Measurements from ENCODE around the gene HTRA2.

Gene HTRA2

DNA sequence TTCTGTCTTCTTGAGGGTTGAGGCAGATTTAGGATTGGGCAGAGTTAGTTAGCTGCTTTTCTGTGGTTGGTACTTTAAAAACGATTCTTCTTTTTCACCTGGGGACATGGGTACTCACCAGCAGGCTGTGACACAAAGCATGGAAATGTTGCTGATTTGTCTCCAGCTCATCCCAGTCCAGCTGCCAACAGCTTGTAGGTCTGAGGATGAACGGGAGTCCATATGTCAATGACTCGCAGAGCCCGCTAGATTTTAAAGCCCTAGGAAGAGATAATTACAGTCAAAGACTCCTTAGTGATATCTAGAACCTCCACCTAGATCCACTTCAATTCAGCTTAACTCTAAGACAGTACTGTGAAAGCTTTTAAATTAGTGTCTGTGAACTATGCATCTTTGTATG, 45.6 kb downstream of the HTRA2 start:
- H3K23ac ChIP-seq (ENCODE audit: low read depth, low read length, poor library complexity), result no peak overlapping the region

DNA sequence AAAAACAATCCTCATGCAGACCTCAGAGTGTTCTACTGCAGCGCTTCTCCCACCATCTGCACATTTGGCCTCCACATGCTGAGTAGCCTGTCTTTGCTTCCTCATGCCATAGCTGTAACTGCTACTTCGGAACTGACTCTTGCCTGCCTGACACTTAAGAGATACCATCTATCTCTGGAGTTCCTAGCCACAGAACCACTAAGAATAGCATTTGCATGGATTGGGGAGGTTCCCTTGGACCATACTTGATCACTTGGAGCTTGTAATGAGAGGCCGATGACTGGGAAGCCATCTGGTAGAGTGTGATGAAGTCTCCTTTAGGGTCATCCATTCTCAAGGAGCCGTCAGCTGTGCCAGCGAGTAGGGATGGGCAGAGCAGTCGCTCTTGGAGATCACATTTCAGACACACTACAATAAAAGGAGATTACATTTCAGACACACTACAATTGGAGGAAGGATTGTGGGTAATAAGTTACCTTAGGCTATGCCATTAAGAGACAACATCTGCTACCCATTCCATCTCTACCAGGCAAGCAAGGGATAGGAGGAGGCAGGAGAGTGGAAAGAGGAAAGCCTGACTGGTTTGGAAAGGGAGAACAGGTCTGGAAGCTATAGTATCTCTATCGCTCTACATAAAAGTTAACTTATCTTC, 46.6 kb downstream of the HTRA2 start:
- Histone ChIP-seq H3K79me1 (ENCODE audit: low read depth, low read length) (no peaks in the 10 kb centered on the region), H3K4me1 (ENCODE audit: control insufficient read depth in 2 of 2, insufficient read depth in 1 of 2, low read depth in 1 of 2, low read length in 2 of 2) (no peaks in the 10 kb centered on the region), H3K4me3 (ENCODE audit: low read length in 2 of 2) (no peak overlapping the region), H2AFZ (ENCODE audit: low read length) (no peak overlapping the region), H3K36me3 (replicated peaks in 1 of 2; ENCODE audit: control insufficient read depth in 2 of 2, insufficient read depth in 2 of 2, low read length in 2 of 2) (no peaks in the 10 kb centered on the region), H3K9ac (ENCODE audit: low read depth, low read length, poor library complexity) (no peak overlapping the region), H3K9me3 (replicated peaks in 1 of 2; ENCODE audit: control insufficient read depth in 2 of 2, insufficient read depth in 1 of 2, low read depth in 1 of 2, low read length in 2 of 2) (no peaks in the 10 kb centered on the region), H2BK12ac (ENCODE audit: low read length) (no peak overlapping the region), H3K27ac (replicated peaks; ENCODE audit: low read length) (no peak overlapping the region), H2BK5ac (ENCODE audit: low read length) (no peak overlapping the region), H2AK5ac (ENCODE audit: low read depth, low read length) (no peak overlapping the region), H3K27me3 (ENCODE audit: control insufficient read depth in 3 of 3, insufficient read depth in 3 of 3, low read depth in 1 of 3, low read length in 3 of 3) (peaks cover 0 to 43% (median 0%) of the 10 kb centered on the region in 3 experiments), H2BK15ac (ENCODE audit: low read length) (no peak overlapping the region), H4K91ac (ENCODE audit: low read depth, low read length, poor library complexity) (no peak overlapping the region), H2BK120ac (ENCODE audit: low read depth, low read length) (no peak overlapping the region), H3K4ac (ENCODE audit: low read length) (no peak overlapping the region), H3K14ac (ENCODE audit: low read length) (no peak overlapping the region), H3K4me2 (ENCODE audit: insufficient read depth, low read length, poor library complexity, severe bottlenecking) (no peak overlapping the region), H4K8ac (ENCODE audit: low read depth, low read length) (no peak overlapping the region), H3K23ac (ENCODE audit: low read depth, low read length, poor library complexity) (no peak overlapping the region), H3K18ac (ENCODE audit: low read length) (no peak overlapping the region)
- WGBS, 2 donors (ENCODE audit: extremely low coverage in 2 of 2, insufficient read length in 2 of 2, insufficient replicate concordance in 1 of 2), result no CpG with 5 or more reads among the region's 7 CpGs
- no peak for DNase-seq (ENCODE audit: low spot score)

More for the DNA sequence above, 45.6 kb downstream of the HTRA2 start:
- Histone ChIP-seq H3K4me1 (ENCODE audit: control insufficient read depth in 2 of 2, insufficient read depth in 1 of 2, low read depth in 1 of 2, low read length in 2 of 2) (no peaks in the 10 kb centered on the region), H2BK120ac (ENCODE audit: low read depth, low read length) (no peak overlapping the region), H3K4me3 (ENCODE audit: low read length in 2 of 2) (no peak overlapping the region), H3K14ac (ENCODE audit: low read length) (no peak overlapping the region), H2AK5ac (ENCODE audit: low read depth, low read length) (no peak overlapping the region), H3K9me3 (replicated peaks in 1 of 2; ENCODE audit: control insufficient read depth in 2 of 2, insufficient read depth in 1 of 2, low read depth in 1 of 2, low read length in 2 of 2) (no peaks in the 10 kb centered on the region), H4K8ac (ENCODE audit: low read depth, low read length) (no peak overlapping the region), H3K4ac (ENCODE audit: low read length) (no peak overlapping the region), H3K9ac (ENCODE audit: low read depth, low read length, poor library complexity) (no peak overlapping the region), H4K91ac (ENCODE audit: low read depth, low read length, poor library complexity) (no peak overlapping the region), H3K27me3 (ENCODE audit: control insufficient read depth in 3 of 3, insufficient read depth in 3 of 3, low read depth in 1 of 3, low read length in 3 of 3) (peaks cover 0 to 43% (median 0%) of the 10 kb centered on the region in 3 experiments), H2BK15ac (ENCODE audit: low read length) (no peak overlapping the region), H3K27ac (replicated peaks; ENCODE audit: low read length) (no peak overlapping the region), H2BK5ac (ENCODE audit: low read length) (no peak overlapping the region), H3K36me3 (replicated peaks in 1 of 2; ENCODE audit: control insufficient read depth in 2 of 2, insufficient read depth in 2 of 2, low read length in 2 of 2) (no peaks in the 10 kb centered on the region), H3K4me2 (ENCODE audit: insufficient read depth, low read length, poor library complexity, severe bottlenecking) (no peak overlapping the region), H3K79me1 (ENCODE audit: low read depth, low read length) (no peaks in the 10 kb centered on the region), H3K18ac (ENCODE audit: low read length) (no peak overlapping the region), H2BK12ac (ENCODE audit: low read length) (no peak overlapping the region), H2AFZ (ENCODE audit: low read length) (no peak overlapping the region)
- WGBS, 2 donors (ENCODE audit: extremely low coverage in 2 of 2, insufficient read length in 2 of 2, insufficient replicate concordance in 1 of 2), result no CpG with 5 or more reads among the region's 4 CpGs
- DNase-seq (ENCODE audit: low spot score), result no peak

DNA sequence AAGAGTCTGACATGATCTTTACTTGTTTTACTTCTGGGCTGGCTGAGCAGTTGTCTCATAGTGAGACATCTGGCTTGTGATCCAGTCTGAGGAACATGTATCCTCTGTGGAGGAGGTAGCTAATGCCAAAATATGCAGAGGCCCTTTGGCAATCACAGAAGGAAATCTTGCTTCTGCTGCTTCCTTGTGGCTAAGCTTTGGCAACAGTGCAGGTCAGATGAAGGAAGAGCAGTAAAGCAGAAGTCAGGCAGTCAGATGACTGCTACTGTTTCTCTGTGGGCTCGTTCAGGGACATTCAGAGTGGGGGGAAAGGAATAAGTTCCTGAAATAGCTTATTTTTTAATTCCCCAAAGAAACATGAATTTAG, 47.1 kb downstream of the HTRA2 start:
- Histone ChIP-seq H4K91ac (ENCODE audit: low read depth, low read length, poor library complexity) (no peak overlapping the region), H3K14ac (ENCODE audit: low read length) (no peak overlapping the region), H2AK5ac (ENCODE audit: low read depth, low read length) (no peak overlapping the region), H3K4me1 (ENCODE audit: control insufficient read depth in 2 of 2, insufficient read depth in 1 of 2, low read depth in 1 of 2, low read length in 2 of 2) (no peaks in the 10 kb centered on the region), H2BK5ac (ENCODE audit: low read length) (no peak overlapping the region), H2BK12ac (ENCODE audit: low read length) (no peak overlapping the region), H4K8ac (ENCODE audit: low read depth, low read length) (no peak overlapping the region), H3K23ac (ENCODE audit: low read depth, low read length, poor library complexity) (no peak overlapping the region), H3K79me1 (ENCODE audit: low read depth, low read length) (no peaks in the 10 kb centered on the region), H3K4ac (ENCODE audit: low read length) (no peak overlapping the region), H2BK120ac (ENCODE audit: low read depth, low read length) (no peak overlapping the region), H3K27me3 (ENCODE audit: control insufficient read depth in 3 of 3, insufficient read depth in 3 of 3, low read depth in 1 of 3, low read length in 3 of 3) (peaks cover 0 to 45% (median 0%) of the 10 kb centered on the region in 3 experiments), H3K36me3 (replicated peaks in 1 of 2; ENCODE audit: control insufficient read depth in 2 of 2, insufficient read depth in 2 of 2, low read length in 2 of 2) (no peaks in the 10 kb centered on the region), H3K18ac (ENCODE audit: low read length) (no peak overlapping the region), H3K27ac (replicated peaks; ENCODE audit: low read length) (no peak overlapping the region), H3K4me3 (ENCODE audit: low read length in 2 of 2) (no peak overlapping the region), H3K9ac (ENCODE audit: low read depth, low read length, poor library complexity) (no peak overlapping the region), H3K4me2 (ENCODE audit: insufficient read depth, low read length, poor library complexity, severe bottlenecking) (no peak overlapping the region), H3K9me3 (replicated peaks in 1 of 2; ENCODE audit: control insufficient read depth in 2 of 2, insufficient read depth in 1 of 2, low read depth in 1 of 2, low read length in 2 of 2) (no peaks in the 10 kb centered on the region), H2AFZ (ENCODE audit: low read length) (peak overlapping the region; percentile 78), H2BK15ac (ENCODE audit: low read length) (no peak overlapping the region)
- no peak for DNase-seq (ENCODE audit: low spot score)
- WGBS, 2 donors (ENCODE audit: extremely low coverage in 2 of 2, insufficient read length in 2 of 2, insufficient replicate concordance in 1 of 2), result no CpG with 5 or more reads among the region's 1 CpG

DNA sequence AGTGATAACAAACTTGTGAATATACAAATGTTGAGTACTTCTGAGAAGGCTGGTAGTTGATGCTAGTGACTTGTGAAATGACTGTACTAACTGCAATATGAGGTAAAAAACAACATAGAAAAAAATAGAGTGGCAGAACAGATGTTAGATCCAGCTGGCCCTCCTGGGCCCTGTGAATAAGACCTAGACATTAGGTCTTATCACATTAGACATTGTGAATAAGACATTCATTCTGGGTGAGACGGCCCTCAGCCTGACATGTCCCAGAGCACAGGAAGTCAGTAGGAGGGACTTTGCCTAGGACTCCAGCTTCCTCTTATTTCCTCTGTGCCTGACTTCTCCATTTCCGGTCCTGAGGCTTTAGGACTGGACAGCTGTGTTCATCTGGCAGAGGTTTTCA, 47.7 kb downstream of the HTRA2 start:
- H3K4me1 ChIP-seq (ENCODE audit: control insufficient read depth in 2 of 2, insufficient read depth in 1 of 2, low read depth in 1 of 2, low read length in 2 of 2), result no peaks in the 10 kb centered on the region
- H3K27ac ChIP-seq (replicated peaks; ENCODE audit: low read length), result no peak overlapping the region
- no peak overlapping the region for H3K4me3 ChIP-seq (ENCODE audit: low read length in 2 of 2)
- H3K79me1 ChIP-seq (ENCODE audit: low read depth, low read length), result no peaks in the 10 kb centered on the region
- H3K18ac ChIP-seq (ENCODE audit: low read length), result no peak overlapping the region
- no peak overlapping the region for H2BK5ac ChIP-seq (ENCODE audit: low read length)
- WGBS, 2 donors (ENCODE audit: extremely low coverage in 2 of 2, insufficient read length in 2 of 2, insufficient replicate concordance in 1 of 2), result no CpG with 5 or more reads among the region's 2 CpGs
- H2BK120ac ChIP-seq (ENCODE audit: low read depth, low read length), result no peak overlapping the region
- no peak overlapping the region for H4K8ac ChIP-seq (ENCODE audit: low read depth, low read length)
- H3K9me3 ChIP-seq (replicated peaks in 1 of 2; ENCODE audit: control insufficient read depth in 2 of 2, insufficient read depth in 1 of 2, low read depth in 1 of 2, low read length in 2 of 2), result no peaks in the 10 kb centered on the region
- H4K91ac ChIP-seq (ENCODE audit: low read depth, low read length, poor library complexity), result no peak overlapping the region
- peak overlapping the region; percentile 78 for H2AFZ ChIP-seq (ENCODE audit: low read length)
- no peak overlapping the region for H3K14ac ChIP-seq (ENCODE audit: low read length)
- H2BK12ac ChIP-seq (ENCODE audit: low read length), result no peak overlapping the region
- peaks cover 0 to 45% (median 0%) of the 10 kb centered on the region in 3 experiments for H3K27me3 ChIP-seq (ENCODE audit: control insufficient read depth in 3 of 3, insufficient read depth in 3 of 3, low read depth in 1 of 3, low read length in 3 of 3)
- H3K9ac ChIP-seq (ENCODE audit: low read depth, low read length, poor library complexity), result no peak overlapping the region
- no peak overlapping the region for H2BK15ac ChIP-seq (ENCODE audit: low read length)
- H3K4me2 ChIP-seq (ENCODE audit: insufficient read depth, low read length, poor library complexity, severe bottlenecking), result no peak overlapping the region
- H3K4ac ChIP-seq (ENCODE audit: low read length), result no peak overlapping the region
- no peak overlapping the region for H2AK5ac ChIP-seq (ENCODE audit: low read depth, low read length)
- no peak for DNase-seq (ENCODE audit: low spot score)
- no peaks in the 10 kb centered on the region for H3K36me3 ChIP-seq (replicated peaks in 1 of 2; ENCODE audit: control insufficient read depth in 2 of 2, insufficient read depth in 2 of 2, low read length in 2 of 2)
- H3K23ac ChIP-seq (ENCODE audit: low read depth, low read length, poor library complexity), result no peak overlapping the region

Measured in neuronal stem cell (in vitro differentiated cells).